ENCODE results near the gene CCDC82. TPM values are rescaled to one million over a fixed set of nuclear protein-coding genes. Genes with fewer than 3 reads are reported as not detected.

Gene CCDC82
- total RNA-seq, 1 donor from 2014 or later: 10.7 TPM

- H3K4me3 ChIP-seq (ENCODE audit: low read depth, low read length): peak overlapping the region; percentile 72
- DNase-seq (ENCODE audit: low read depth): peak; percentile 13
- TF ChIP-seq CTCF (conservative IDR thresholded peaks at IDR 0.05; ENCODE audit: low read depth, low read length): no peak
Measured at GRCh38 chr11:96388891-96389719, 607 bp downstream of the CCDC82 start.

DNA sequence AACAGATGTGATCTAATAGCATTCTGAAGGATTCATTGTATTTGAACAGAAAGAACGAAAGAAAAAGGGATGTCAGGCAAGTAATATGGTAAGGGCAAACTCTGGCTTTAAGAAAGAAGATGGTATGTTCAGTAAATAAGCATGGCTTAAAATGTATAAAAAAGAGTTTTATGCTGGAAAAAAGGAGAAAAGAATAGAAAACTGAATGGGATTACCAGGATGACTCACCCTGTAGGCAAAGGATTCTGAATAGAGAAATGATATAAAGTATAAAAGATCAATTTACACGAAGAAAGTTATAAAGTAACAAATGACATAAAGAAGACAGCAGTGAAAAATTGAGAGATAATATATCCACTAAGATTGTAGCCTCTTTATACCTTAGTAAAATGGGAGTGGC lies 4.5 kb downstream of the CCDC82 start:
- no peak for DNase-seq (ENCODE audit: low read depth)
- TF ChIP-seq CTCF (conservative IDR thresholded peaks at IDR 0.05; ENCODE audit: low read depth, low read length): no peak
- H3K4me3 ChIP-seq (ENCODE audit: low read depth, low read length): no peak overlapping the region

GRCh38 chr11:96384156-96384555 lies 5.6 kb downstream of the CCDC82 start:
- DNase-seq (ENCODE audit: low read depth): no peak
- H3K4me3 ChIP-seq (ENCODE audit: low read depth, low read length): no peak overlapping the region
- TF ChIP-seq CTCF (conservative IDR thresholded peaks at IDR 0.05; ENCODE audit: low read depth, low read length): no peak

DNA sequence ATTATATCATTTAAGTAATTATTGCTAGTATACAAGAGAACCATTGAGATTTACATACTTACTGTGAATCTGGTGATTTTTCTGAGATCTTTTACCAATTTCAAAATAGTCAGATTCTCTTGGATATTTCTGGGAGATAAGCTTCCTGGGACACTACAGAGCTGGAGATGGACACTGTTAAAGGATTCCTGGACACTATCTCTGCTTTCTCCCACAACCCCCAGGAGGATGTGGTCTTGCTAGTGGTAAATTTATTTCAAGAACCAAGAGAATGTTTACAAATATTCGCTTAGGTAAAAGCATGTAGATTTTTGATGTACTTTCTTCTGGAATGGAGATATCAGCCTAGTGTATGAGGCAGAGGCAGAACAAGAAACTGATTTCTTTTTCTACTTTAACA lies 12.9 kb downstream of the CCDC82 start:
- no peak for TF ChIP-seq CTCF (conservative IDR thresholded peaks at IDR 0.05; ENCODE audit: low read depth, low read length)
- H3K4me3 ChIP-seq (ENCODE audit: low read depth, low read length): no peak overlapping the region

GRCh38 chr11:96373826-96374225 lies 15.9 kb downstream of the CCDC82 start:
- no peak for DNase-seq (ENCODE audit: low read depth)
- TF ChIP-seq CTCF (conservative IDR thresholded peaks at IDR 0.05; ENCODE audit: low read depth, low read length): no peak
- no peak overlapping the region for H3K4me3 ChIP-seq (ENCODE audit: low read depth, low read length)

More for the DNA sequence above, 12.9 kb downstream of the CCDC82 start:
- DNase-seq (ENCODE audit: low read depth): no peak

DNA sequence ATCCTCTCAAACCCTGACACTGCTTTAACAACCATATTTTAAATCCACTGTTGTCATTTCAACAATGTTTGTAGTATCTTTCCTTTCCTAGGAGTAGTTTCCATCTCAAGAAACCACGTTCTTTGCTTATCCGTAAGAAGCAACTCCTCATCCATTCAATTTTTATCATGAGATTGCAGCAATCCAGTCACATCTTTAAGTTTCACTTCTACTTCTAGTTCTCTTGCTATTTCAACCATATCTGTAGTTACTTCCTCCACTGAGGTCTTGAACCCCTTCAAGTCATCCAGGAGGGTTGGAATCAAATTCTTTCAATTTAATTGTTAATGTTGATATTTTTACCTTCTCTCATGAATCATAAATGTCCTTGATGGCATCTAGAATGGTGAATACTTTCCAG lies 22.4 kb downstream of the CCDC82 start:
- TF ChIP-seq CTCF (conservative IDR thresholded peaks at IDR 0.05; ENCODE audit: low read depth, low read length): no peak
- H3K4me3 ChIP-seq (ENCODE audit: low read depth, low read length): no peak overlapping the region
- DNase-seq (ENCODE audit: low read depth): no peak

DNA sequence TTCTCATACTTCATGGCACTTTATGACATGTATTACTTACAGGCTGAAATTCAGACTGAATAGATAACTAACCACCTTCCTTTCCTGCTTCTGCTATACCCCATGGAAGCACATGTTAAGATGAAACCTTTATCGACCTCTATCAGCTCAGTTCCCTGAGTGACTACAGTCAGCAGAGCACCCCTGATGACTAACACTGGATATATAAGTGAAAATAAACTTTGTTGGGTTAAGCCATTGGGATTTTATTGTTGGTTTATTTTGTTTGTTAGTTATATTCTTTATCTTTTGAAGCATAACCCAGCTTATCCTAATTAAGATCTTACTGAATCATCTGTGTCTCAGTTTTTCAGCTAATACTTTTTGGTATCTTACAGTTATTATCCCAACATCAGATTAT lies 23.7 kb downstream of the CCDC82 start:
- no peak for TF ChIP-seq CTCF (conservative IDR thresholded peaks at IDR 0.05; ENCODE audit: low read depth, low read length)
- no peak for DNase-seq (ENCODE audit: low read depth)
- no peak overlapping the region for H3K4me3 ChIP-seq (ENCODE audit: low read depth, low read length)

Measured in epithelial cell of proximal tubule (primary cell).